Right lobe of liver (tissue), 4 donors: ENCODE data around the gene MON2.

Experiments
- POLR2A ChIP-seq: fragments of 450-650 bp; IDR thresholded peaks from one replicate; pipeline ENCODE4 v1.6.1; 2017; ENCODE audit warnings: antibody characterized with exemption, mild to moderate bottlenecking
- TF ChIP-seq, protein P1 (sequence below), 4 donors: fragments of 200-600 bp in 3 of 4; fragments of 450-650 bp in 1 of 4; IDR thresholded peaks; one replicate each; pipeline versions ENCODE4 v1.5.1 to v1.8.0; 2016 to 2022; ENCODE audit warnings: antibody characterized with exemption in 4 of 4, mild to moderate bottlenecking in 2 of 4
- donor health status: DM: no; HTN: no; CAD: no.
- donor health status: DM: no; HTN: no; CAD: no.
- donor health status: DM: no; HTN: yes; CAD: no.

- TF ChIP-seq, protein P1, sequence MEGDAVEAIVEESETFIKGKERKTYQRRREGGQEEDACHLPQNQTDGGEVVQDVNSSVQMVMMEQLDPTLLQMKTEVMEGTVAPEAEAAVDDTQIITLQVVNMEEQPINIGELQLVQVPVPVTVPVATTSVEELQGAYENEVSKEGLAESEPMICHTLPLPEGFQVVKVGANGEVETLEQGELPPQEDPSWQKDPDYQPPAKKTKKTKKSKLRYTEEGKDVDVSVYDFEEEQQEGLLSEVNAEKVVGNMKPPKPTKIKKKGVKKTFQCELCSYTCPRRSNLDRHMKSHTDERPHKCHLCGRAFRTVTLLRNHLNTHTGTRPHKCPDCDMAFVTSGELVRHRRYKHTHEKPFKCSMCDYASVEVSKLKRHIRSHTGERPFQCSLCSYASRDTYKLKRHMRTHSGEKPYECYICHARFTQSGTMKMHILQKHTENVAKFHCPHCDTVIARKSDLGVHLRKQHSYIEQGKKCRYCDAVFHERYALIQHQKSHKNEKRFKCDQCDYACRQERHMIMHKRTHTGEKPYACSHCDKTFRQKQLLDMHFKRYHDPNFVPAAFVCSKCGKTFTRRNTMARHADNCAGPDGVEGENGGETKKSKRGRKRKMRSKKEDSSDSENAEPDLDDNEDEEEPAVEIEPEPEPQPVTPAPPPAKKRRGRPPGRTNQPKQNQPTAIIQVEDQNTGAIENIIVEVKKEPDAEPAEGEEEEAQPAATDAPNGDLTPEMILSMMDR (IDR thresholded peaks at IDR 0.05) = no peak
- no peak for TF ChIP-seq POLR2A
Measured at GRCh38 chr12:62537551-62537950, 70.9 kb downstream of the MON2 start.
